Gastroesophageal sphincter (tissue), 4 donors: ENCODE data around the gene GSTT2B. TPM values are rescaled to one million over a fixed set of nuclear protein-coding genes. Genes with fewer than 3 reads are reported as not detected.
A peak's percentile ranks its signal among the peaks of the same experiment; 100 is the strongest.
"Not testable (repeated sequence)": the region's sequence is repeated elsewhere in the genome, so short reads cannot be mapped to it uniquely, and the experiment has no call there.

Experiments used
- ATAC-seq: fragments of 150-250 bp; one replicate; pipeline ENCODE4 v1.9.1; 2016; ENCODE audit warnings: mild to moderate bottlenecking, moderate library complexity
- H3K27ac ChIP-seq, 4 donors: fragments of 200-600 bp; sonication (generic) in 3 of 4; 1 replicate in 3 of 4; 2 replicates in 1 of 4; pipeline ENCODE4 v1.5.1; 2016 to 2019
- H3K27me3 ChIP-seq: fragments of 200-600 bp; sonication (generic); one replicate; pipeline ENCODE4 v1.5.1; 2019
- H3K36me3 ChIP-seq, 2 donors: fragments of 200-600 bp; sonication (generic); one replicate each; pipeline ENCODE4 v1.5.1; 2019; ENCODE audit warnings: control low read depth in 1 of 2
- H3K4me1 ChIP-seq, 3 donors: fragments of 200-600 bp; sonication (generic); 1 replicate in 2 of 3; 2 replicates in 1 of 3; pipeline ENCODE4 v1.5.1; 2016 to 2019; ENCODE audit warnings: control low read depth in 2 of 3
- H3K4me3 ChIP-seq, 2 donors: fragments of 200-600 bp; sonication (generic); one replicate each; pipeline ENCODE4 v1.5.1; 2019; ENCODE audit warnings: mild to moderate bottlenecking in 1 of 2, moderate library complexity in 1 of 2
- H3K9me3 ChIP-seq, 3 donors: fragments of 200-600 bp; sonication (generic); one replicate each; pipeline ENCODE4 v1.5.1; 2017 to 2019; ENCODE audit warnings: control low read depth in 2 of 3
- EP300 ChIP-seq: sonication (generic); formaldehyde crosslinking; IDR thresholded peaks from one replicate; pipeline ENCODE4 v1.6.1; 2017; ENCODE audit warnings: antibody characterized with exemption, mild to moderate bottlenecking
- POLR2A ChIP-seq, 2 donors: fragments of 450-650 bp; IDR thresholded peaks; one replicate each; pipeline ENCODE4 v1.6.1; 2017; ENCODE audit warnings: antibody characterized with exemption in 2 of 2, mild to moderate bottlenecking in 2 of 2, moderate library complexity in 1 of 2
- POLR2AphosphoS5 ChIP-seq: sonication (generic); formaldehyde crosslinking; IDR thresholded peaks from one replicate; pipeline ENCODE4 v1.6.1; 2017; ENCODE audit warnings: antibody characterized with exemption
- WGBS, 2 donors: methylation state at CpG; one replicate each; pipeline ENCODE4 v1.1.5; 2018; ENCODE audit warnings: low coverage in 1 of 2; 5-methylcytosine and 5-hydroxymethylcytosine counted together
- total RNA-seq, 4 donors: library from RNA; depleted of rRNA; stranded (reverse); fragments of >200 nt; gene quantifications; one replicate each; pipeline ENCODE4 v1.1.0, GENCODE V29; 2016
- TF ChIP-seq, protein P1 (sequence below), 4 experiments: fragments of 200-600 bp in 2 of 4; fragments of 450-650 bp in 2 of 4; sonication (generic) in 1 of 4; IDR thresholded peaks; one replicate each; pipeline ENCODE4 v1.5.1; 2017 to 2019; ENCODE audit warnings: antibody characterized with exemption in 4 of 4, mild to moderate bottlenecking in 2 of 4, moderate library complexity in 2 of 4

GSTT2B gene
- total RNA-seq, 4 donors from 2014 or later: 10.8 to 12.3 TPM; not detected in 2

DNA sequence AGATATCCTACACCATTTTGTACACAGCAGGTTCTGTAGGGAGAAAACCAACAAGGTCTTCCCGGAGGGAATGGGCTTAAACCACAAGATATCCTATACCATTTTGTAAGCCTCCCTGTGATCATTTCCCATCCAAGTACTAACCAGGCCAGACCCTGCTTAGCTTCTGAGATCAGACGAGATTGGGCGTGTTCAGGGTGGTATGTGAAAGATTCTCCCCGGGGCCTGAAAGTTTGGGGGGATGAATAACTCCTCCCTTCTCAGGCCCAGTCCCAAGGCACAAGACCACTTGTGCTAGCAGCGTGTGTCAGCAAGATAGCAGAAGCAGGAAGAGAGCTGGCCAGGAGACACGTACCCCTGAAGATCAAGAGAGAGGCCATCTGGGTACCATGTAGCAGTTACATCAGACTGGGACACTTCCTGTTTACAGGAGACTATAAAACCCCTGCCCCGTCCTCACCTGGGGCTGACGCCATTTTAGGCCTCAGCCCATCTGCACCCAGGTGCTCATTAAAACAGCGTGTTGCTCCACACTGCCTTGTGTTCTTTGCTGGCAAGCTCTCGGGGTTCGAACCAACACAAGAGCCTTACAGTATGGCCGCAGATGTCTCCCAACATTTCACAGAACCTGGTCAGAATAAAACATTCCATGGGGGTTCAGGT, 49.5 kb downstream of the GSTT2B start:
- ATAC-seq: no peak
- Histone ChIP-seq H3K27ac (no peak overlapping the region), H3K4me1 (peaks cover 0 to 20% (median 5%) of the 10 kb centered on the region in 3 donors), H3K9me3 (no peaks in the 10 kb centered on the region), H3K4me3 (no peak overlapping the region), H3K36me3 (no peaks in the 10 kb centered on the region), H3K27me3 (no peaks in the 10 kb centered on the region)
- WGBS, 2 donors: 84 to 97% methylated on average over 5 to 8 of the region's 12 CpGs
- TF ChIP-seq, protein P1, sequence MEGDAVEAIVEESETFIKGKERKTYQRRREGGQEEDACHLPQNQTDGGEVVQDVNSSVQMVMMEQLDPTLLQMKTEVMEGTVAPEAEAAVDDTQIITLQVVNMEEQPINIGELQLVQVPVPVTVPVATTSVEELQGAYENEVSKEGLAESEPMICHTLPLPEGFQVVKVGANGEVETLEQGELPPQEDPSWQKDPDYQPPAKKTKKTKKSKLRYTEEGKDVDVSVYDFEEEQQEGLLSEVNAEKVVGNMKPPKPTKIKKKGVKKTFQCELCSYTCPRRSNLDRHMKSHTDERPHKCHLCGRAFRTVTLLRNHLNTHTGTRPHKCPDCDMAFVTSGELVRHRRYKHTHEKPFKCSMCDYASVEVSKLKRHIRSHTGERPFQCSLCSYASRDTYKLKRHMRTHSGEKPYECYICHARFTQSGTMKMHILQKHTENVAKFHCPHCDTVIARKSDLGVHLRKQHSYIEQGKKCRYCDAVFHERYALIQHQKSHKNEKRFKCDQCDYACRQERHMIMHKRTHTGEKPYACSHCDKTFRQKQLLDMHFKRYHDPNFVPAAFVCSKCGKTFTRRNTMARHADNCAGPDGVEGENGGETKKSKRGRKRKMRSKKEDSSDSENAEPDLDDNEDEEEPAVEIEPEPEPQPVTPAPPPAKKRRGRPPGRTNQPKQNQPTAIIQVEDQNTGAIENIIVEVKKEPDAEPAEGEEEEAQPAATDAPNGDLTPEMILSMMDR (IDR thresholded peaks at IDR 0.05): no peak
- TF ChIP-seq POLR2A (IDR thresholded peaks at IDR 0.05): no peak
- no peak for TF ChIP-seq POLR2AphosphoS5
- TF ChIP-seq EP300: no peak

DNA sequence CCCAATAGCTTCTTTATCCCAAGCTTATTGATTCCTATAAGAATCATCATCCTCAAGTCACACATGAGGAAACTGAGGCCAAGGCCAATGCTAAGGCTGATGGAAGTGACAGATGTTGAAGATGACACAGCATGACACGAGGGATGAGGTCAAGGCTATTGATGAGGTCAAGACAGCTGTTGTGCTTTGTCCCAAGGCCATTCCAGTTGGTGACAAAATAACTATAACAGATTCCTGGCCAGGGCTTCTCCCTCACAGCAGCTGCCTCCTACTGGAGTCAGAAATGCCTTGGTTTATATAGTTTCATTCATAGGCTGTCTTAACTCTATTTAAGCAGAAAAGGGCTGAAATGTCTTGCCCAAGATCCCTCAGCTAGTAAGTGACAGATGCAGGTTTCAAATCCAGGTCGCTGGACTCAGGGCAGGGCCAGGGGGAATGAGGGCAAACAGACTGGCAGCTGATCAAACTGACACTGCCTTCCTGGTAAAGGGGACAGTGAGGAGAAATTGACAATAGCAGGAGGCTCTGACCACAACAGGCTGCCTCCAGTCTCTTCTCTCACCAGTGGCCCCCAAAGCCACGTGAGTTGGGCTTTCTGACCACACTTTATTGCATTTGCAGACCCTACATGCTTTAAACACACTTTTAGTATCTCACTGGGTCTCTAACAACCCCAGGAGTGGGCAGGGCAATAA, 50.4 kb downstream of the GSTT2B start:
- TF ChIP-seq EP300: no peak
- TF ChIP-seq, protein P1 (IDR thresholded peaks at IDR 0.05): no peak
- TF ChIP-seq POLR2AphosphoS5: no peak
- no peak for TF ChIP-seq POLR2A (IDR thresholded peaks at IDR 0.05)
- Histone ChIP-seq H3K4me3 (no peak overlapping the region), H3K9me3 (no peaks in the 10 kb centered on the region), H3K27ac (no peak overlapping the region), H3K27me3 (no peaks in the 10 kb centered on the region), H3K36me3 (no peaks in the 10 kb centered on the region), H3K4me1 (peaks cover 0 to 20% (median 5%) of the 10 kb centered on the region in 3 donors)
- WGBS, 2 donors: 71 to 83% methylated on average over 2 of the region's 3 CpGs
- ATAC-seq: no peak

DNA sequence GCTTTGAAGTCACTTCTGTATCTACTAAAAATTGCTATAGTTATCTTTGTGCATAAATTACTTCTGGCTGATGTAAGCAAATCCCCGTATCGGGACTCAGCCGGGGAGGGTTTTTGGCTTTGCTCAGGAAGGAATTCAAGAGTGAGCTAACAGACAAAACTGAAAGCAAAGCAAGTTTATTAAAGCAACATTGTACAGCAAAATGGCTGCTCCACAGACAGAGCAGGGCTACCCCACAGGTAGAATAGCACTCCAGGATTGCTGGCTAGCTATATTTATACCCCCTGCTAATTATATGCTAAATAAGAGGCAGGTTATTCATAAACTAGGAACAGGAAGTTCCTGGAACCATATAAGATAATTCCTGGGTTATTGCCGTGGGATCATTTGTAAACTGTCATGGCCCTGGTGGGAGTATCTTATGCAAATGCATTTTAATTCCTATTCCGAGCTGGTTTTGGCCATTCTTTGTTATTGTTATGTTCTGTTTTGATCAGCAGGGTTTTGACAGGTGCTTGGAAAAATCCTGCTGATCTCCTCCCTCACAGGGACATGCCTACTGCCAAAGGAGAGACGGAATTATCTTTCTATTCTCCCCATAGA, 51.6 kb downstream of the GSTT2B start:
- no peak for ATAC-seq
- Histone ChIP-seq H3K9me3 (no peaks in the 10 kb centered on the region), H3K4me3 (no peak overlapping the region), H3K4me1 (peaks cover 0 to 20% (median 5%) of the 10 kb centered on the region in 3 donors), H3K27me3 (no peaks in the 10 kb centered on the region), H3K27ac (peak overlapping the region in 1 of 4 donors; percentile 13), H3K36me3 (no peaks in the 10 kb centered on the region)
- TF ChIP-seq EP300: no peak
- TF ChIP-seq POLR2A (IDR thresholded peaks at IDR 0.05): no peak
- no peak for TF ChIP-seq POLR2AphosphoS5
- TF ChIP-seq, protein P1 (IDR thresholded peaks at IDR 0.05): no peak
- WGBS, 2 donors: 12 to 55% methylated on average over 4 to 6 of the region's 6 CpGs

DNA sequence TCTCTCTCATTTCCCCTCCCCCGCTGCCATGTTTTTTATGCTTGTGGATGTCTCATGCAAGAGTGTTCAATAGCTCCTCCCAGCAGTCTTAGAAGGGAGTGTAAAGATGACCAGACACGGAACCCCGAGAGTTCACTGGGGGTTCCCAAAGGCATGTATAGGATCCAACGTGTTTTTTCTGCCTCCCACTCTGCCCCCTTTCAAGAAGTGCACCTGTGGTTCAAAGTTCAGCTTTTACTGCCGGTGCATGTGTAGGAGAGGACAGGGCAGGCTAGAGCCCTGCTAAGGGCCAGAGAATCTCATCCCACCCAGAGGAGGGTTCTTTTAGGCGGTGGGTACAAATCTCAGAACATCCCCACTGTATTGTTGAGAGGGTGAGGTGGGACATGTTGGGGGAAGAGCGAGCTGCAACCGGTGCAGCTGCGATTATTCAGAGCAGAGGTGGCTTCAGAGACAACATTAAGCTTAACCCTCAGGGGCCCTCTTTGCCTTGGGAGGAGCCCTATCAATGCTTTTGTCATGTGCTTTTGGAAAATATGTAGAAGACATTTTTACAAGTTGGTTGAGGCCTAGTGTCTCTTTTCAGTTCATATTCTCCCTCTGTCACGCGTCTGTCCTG, 52.3 kb downstream of the GSTT2B start:
- peak overlapping the region in 1 of 4 donors; percentile 13 for H3K27ac ChIP-seq
- no peak overlapping the region for H3K4me3 ChIP-seq
- no peaks in the 10 kb centered on the region for H3K36me3 ChIP-seq
- H3K9me3 ChIP-seq: no peaks in the 10 kb centered on the region
- no peaks in the 10 kb centered on the region for H3K27me3 ChIP-seq
- WGBS, 2 donors: 52% methylated on average over 6 of the region's 11 CpGs; no CpG with 5 or more reads in 1 of the 2 donors
- peaks cover 0 to 20% (median 5%) of the 10 kb centered on the region in 3 donors for H3K4me1 ChIP-seq
- ATAC-seq: no peak
- no peak for TF ChIP-seq POLR2AphosphoS5
- TF ChIP-seq EP300: no peak
- TF ChIP-seq, protein P1 (IDR thresholded peaks at IDR 0.05): no peak

DNA sequence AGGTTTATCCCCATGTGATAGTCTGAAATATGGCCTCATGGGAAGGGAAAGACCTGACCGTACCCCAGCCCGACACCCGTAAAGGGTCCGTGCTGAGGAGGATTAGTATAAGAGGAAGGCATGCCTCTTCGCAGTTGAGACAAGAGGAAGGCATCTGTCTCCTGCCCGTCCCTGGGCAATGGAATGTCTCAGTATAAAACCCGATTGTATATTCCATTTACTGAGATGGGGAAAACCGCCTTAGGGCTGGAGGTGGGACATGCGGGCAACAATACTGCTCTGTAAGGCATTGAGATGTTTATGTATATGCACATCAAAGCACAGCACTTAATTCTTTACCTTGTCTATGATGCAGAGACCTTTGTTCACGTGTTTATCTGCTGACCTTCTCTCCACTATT, 53.6 kb downstream of the GSTT2B start:
- not testable (repeated sequence) for H3K27ac ChIP-seq, H3K36me3 ChIP-seq, ATAC-seq, H3K27me3 ChIP-seq, H3K9me3 ChIP-seq, H3K4me3 ChIP-seq
- 78 to 100% methylated on average over 2 to 5 of the region's 10 CpGs for WGBS, 2 donors
- peaks cover 0 to 11% (median 0%) of the 10 kb centered on the region in 3 donors for H3K4me1 ChIP-seq
